ENCODE results near the gene MAPK8IP1.
"Not testable (repeated sequence)": the region's sequence is repeated elsewhere in the genome, so short reads cannot be mapped to it uniquely, and the experiment has no call there.

MAPK8IP1 gene

GRCh38 chr11:45889966-45890365 lies 4.5 kb downstream of the MAPK8IP1 start:
- no peak for DNase-seq (ENCODE audit: low read depth in 2 of 3, low spot score in 1 of 3)

GRCh38 chr11:45890886-45891550 lies 5.6 kb downstream of the MAPK8IP1 start:
- DNase-seq (ENCODE audit: low read depth in 2 of 3, low spot score in 1 of 3): no peak

- no peak for DNase-seq (ENCODE audit: low read depth in 2 of 3, low spot score in 1 of 3)
These were observed 7.4 kb downstream of the MAPK8IP1 start for GRCh38 chr11:45892856-45893255.

GRCh38 chr11:45894555-45895247 lies 9.2 kb downstream of the MAPK8IP1 start:
- no peak for DNase-seq (ENCODE audit: low read depth in 2 of 3, low spot score in 1 of 3)

- DNase-seq (ENCODE audit: low read depth in 2 of 3, low spot score in 1 of 3): no peak
These were observed 10.3 kb downstream of the MAPK8IP1 start for GRCh38 chr11:45895553-45896259.

GRCh38 chr11:45896422-45896984 lies 11.1 kb downstream of the MAPK8IP1 start:
- no peak for DNase-seq (ENCODE audit: low read depth in 2 of 3, low spot score in 1 of 3)

GRCh38 chr11:45897556-45897955 lies 12.1 kb downstream of the MAPK8IP1 start:
- DNase-seq (ENCODE audit: low read depth in 2 of 3, low spot score in 1 of 3): no peak

- DNase-seq (ENCODE audit: low read depth in 2 of 3, low spot score in 1 of 3): no peak
These were observed 13.6 kb downstream of the MAPK8IP1 start for GRCh38 chr11:45899086-45899447.

- peak; percentile 20 to 55 (median 33) for DNase-seq (ENCODE audit: low read depth in 2 of 3, low spot score in 1 of 3)
These were observed 14.2 kb downstream of the MAPK8IP1 start for GRCh38 chr11:45899448-45900174.

GRCh38 chr11:45900175-45900800 lies 14.8 kb downstream of the MAPK8IP1 start:
- DNase-seq (ENCODE audit: low read depth in 2 of 3, low spot score in 1 of 3): not testable (repeated sequence)

GRCh38 chr11:45900916-45901617 lies 15.6 kb downstream of the MAPK8IP1 start:
- DNase-seq (ENCODE audit: low read depth in 2 of 3, low spot score in 1 of 3): no peak

- no peak for DNase-seq (ENCODE audit: low read depth in 2 of 3, low spot score in 1 of 3)
These were observed 16.2 kb downstream of the MAPK8IP1 start for GRCh38 chr11:45901626-45902025.

GRCh38 chr11:45902452-45903380 lies 17.3 kb downstream of the MAPK8IP1 start:
- no peak for DNase-seq (ENCODE audit: low read depth in 2 of 3, low spot score in 1 of 3)

- DNase-seq (ENCODE audit: low read depth in 2 of 3, low spot score in 1 of 3): no peak
These were observed 19.0 kb downstream of the MAPK8IP1 start for GRCh38 chr11:45904309-45904915.

GRCh38 chr11:45905095-45905494 lies 19.6 kb downstream of the MAPK8IP1 start:
- DNase-seq (ENCODE audit: low read depth in 2 of 3, low spot score in 1 of 3): no peak

- not testable (repeated sequence) for DNase-seq (ENCODE audit: low read depth in 2 of 3, low spot score in 1 of 3)
These were observed 20.1 kb downstream of the MAPK8IP1 start for GRCh38 chr11:45905576-45905975.

- DNase-seq (ENCODE audit: low read depth in 2 of 3, low spot score in 1 of 3): no peak
These were observed 20.7 kb downstream of the MAPK8IP1 start for GRCh38 chr11:45906096-45906682.

- DNase-seq (ENCODE audit: low read depth in 2 of 3, low spot score in 1 of 3): no peak
These were observed 21.6 kb downstream of the MAPK8IP1 start, which contains the start of gene FREY1 for GRCh38 chr11:45906965-45907611. Gene FREY1 (minus strand): TSS chr11:45907271. CDS start chr11:45907245, 26 bp downstream.

Data from stimulated activated CD4-positive, alpha-beta T cell treated with anti-CD3 and anti-CD28 coated beads, Interleukin-12 subunit alpha, Interleukin-12 subunit beta, amount 100 ng/mL, for 48 hours (primary cell).